Stimulated activated CD4-positive, alpha-beta T cell treated with anti-CD3 and anti-CD28 coated beads, Interleukin-2, amount 100 ng/mL, for 48 hours (primary cell): ENCODE results near the gene LRRC9.
"Not testable (repeated sequence)": the region's sequence is repeated elsewhere in the genome, so short reads cannot be mapped to it uniquely, and the experiment has no call there.

ENCODE experiments used
- DNase-seq, 2 donors: peaks; one replicate each; pipeline ENCODE4 v3.0.0-alpha.2; 2020

The LRRC9 gene

GRCh38 chr14:59959668-59960067 is 39.7 kb downstream of the LRRC9 start:
- no peak for DNase-seq

- DNase-seq, result no peak
Measured at GRCh38 chr14:59961518-59962062, 41.6 kb downstream of the LRRC9 start.

GRCh38 chr14:59964251-59965007 is 44.5 kb downstream of the LRRC9 start:
- DNase-seq, result no peak

GRCh38 chr14:59969319-59969718 is 49.4 kb downstream of the LRRC9 start:
- no peak for DNase-seq

- DNase-seq, result no peak
Measured at GRCh38 chr14:59981564-59981963, 61.6 kb downstream of the LRRC9 start.

GRCh38 chr14:59983048-59983447 is 63.1 kb downstream of the LRRC9 start:
- no peak for DNase-seq

GRCh38 chr14:59986556-59987059 is 66.7 kb downstream of the LRRC9 start:
- no peak for DNase-seq

- DNase-seq, result no peak
Measured at GRCh38 chr14:59997449-59997848, 77.5 kb downstream of the LRRC9 start.

- DNase-seq, result no peak
Measured at GRCh38 chr14:59997966-59998365, 78.0 kb downstream of the LRRC9 start.

- no peak for DNase-seq
Measured at GRCh38 chr14:59998564-59998963, 78.6 kb downstream of the LRRC9 start.

GRCh38 chr14:60002819-60003492 is 83.0 kb downstream of the LRRC9 start:
- DNase-seq, result no peak

- no peak for DNase-seq
Measured at GRCh38 chr14:60003991-60004390, 84.0 kb downstream of the LRRC9 start.

GRCh38 chr14:60008042-60008441 is 88.1 kb downstream of the LRRC9 start:
- DNase-seq, result no peak

- DNase-seq, result not testable (repeated sequence)
Measured at GRCh38 chr14:60010263-60010662, 90.3 kb downstream of the LRRC9 start.

- no peak for DNase-seq
Measured at GRCh38 chr14:60014402-60014801, 94.5 kb downstream of the LRRC9 start.

GRCh38 chr14:60021619-60022018 is 101.7 kb downstream of the LRRC9 start:
- DNase-seq, result no peak

GRCh38 chr14:60025571-60025970 is 105.6 kb downstream of the LRRC9 start:
- no peak for DNase-seq

- no peak for DNase-seq
Measured at GRCh38 chr14:60035177-60035576, 115.2 kb downstream of the LRRC9 start.

- DNase-seq, result not testable (repeated sequence)
Measured at GRCh38 chr14:60047976-60048375, 128.0 kb downstream of the LRRC9 start.

GRCh38 chr14:60051721-60052221 is 131.8 kb downstream of the LRRC9 start:
- no peak for DNase-seq

GRCh38 chr14:60058087-60058486 is 138.1 kb downstream of the LRRC9 start:
- DNase-seq, result no peak

GRCh38 chr14:60061371-60061770 is 141.4 kb downstream of the LRRC9 start:
- DNase-seq, result no peak

GRCh38 chr14:60064491-60065072 is 144.6 kb downstream of the LRRC9 start:
- DNase-seq, result no peak
